ENCODE measurements around the gene KIAA0040. TPM values are rescaled to one million over a fixed set of nuclear protein-coding genes. Genes with fewer than 3 reads are reported as not detected.

The KIAA0040 gene
- total and polyA plus RNA-seq, 2 experiments from 2014 or later = 0.04 to 0.22 TPM

DNA sequence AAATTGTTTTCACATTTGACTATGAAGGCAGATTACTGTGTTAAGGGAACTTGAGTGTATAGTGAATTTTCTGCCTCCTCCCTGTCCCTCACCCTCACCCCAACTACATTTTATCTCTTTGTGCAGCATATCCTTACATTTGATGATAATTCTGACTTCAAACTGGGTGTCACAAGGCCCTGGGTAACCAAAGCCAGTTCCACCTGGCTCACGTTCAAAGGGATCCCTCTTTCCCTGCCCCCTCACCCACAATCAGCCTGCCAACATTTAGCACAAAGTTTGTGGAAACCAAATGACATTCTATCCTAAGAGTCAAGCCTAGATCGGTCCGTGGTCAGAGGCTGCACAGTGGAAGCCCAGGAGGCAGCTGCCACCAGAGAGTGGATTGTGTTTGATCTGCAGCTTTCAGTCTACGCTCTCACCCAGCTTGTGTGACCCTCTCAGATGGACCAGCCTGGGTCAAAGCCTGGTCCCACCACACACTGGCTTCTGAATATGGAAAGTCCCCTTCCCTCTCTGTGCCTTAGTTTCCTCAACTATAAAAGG is 10.3 kb downstream of the KIAA0040 start:
- Histone ChIP-seq H3K4me1 (ENCODE audit: insufficient read depth) (no peaks in the 10 kb centered on the region), H3K9me2 (ENCODE audit: insufficient read depth) (no peaks in the 10 kb centered on the region), H3K36me3 (ENCODE audit: low read depth) (no peaks in the 10 kb centered on the region), H4K20me1 (ENCODE audit: insufficient read depth) (no peaks in the 10 kb centered on the region), H3K9me3 (ENCODE audit: low read depth) (no peaks in the 10 kb centered on the region), H3K79me2 (ENCODE audit: insufficient read depth) (no peaks in the 10 kb centered on the region), H3K27me3 (replicated peaks; ENCODE audit: insufficient read depth) (no peaks in the 10 kb centered on the region), H3K4me2 (ENCODE audit: unreplicated experiment) (no peak overlapping the region), H3K9ac (no peak overlapping the region), H3F3A (ENCODE audit: insufficient read depth) (no peaks in the 10 kb centered on the region), H3K27ac (no peak overlapping the region), H2AFZ (no peak overlapping the region), H3K4me3 (no peak overlapping the region)
- in situ Hi-C loops (cut with MboI) = no loop called here
- no peak for DNase-seq
- 36 to 55% methylated on average over 4 of the region's 4 CpGs for WGBS, 2 experiments (ENCODE audit: low coverage in 1 of 2, low lambda C conversion rate in 2 of 2, missing lambda C conversion rate in 2 of 2)
- TF ChIP-seq EZH2 (IDR thresholded peaks at IDR 0.05; ENCODE audit: insufficient read depth, poor library complexity, severe bottlenecking) (no peak), EZH2phosphoT487 (IDR thresholded peaks at IDR 0.05; ENCODE audit: insufficient read depth, low read depth) (no peak)

DNA sequence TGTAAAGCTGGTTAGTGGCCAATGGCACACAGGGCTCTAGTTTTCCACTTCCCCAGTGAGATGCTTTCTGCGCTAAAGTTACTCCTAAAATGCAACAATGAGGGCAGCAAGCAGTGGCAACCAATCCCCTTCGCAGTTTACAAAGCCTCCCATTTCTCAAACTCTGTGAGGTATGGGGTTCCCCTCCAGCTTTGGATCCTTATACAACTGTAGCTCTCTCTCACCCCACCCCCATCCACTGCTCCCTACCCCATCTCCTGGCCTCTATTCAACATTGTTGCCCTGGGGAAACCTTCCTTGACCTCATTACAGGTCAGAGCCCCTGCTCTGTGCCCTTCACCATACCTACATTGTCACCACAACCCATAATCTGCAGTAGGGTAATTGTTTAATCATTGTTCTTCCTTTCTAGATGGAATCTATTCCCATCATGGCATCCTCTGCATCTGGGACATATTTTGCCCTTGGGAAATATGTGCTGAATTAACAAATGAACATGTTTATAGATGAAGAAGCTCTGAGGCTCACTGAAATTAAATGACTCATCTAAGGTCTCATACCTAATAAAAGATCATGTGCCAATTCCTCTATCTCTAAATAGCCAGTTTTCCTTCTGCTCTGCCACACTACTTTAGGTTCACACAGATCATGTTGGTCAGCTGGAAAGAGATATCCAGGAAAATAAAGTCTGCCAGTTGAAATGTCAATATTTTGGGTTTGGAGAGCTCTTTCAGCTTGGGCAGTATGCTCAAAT is 12.6 kb downstream of the KIAA0040 start:
- Histone ChIP-seq H3K4me2 (ENCODE audit: unreplicated experiment) (no peak overlapping the region), H3K9ac (no peak overlapping the region), H3K27ac (no peak overlapping the region), H3K79me2 (ENCODE audit: insufficient read depth) (no peaks in the 10 kb centered on the region), H3K27me3 (replicated peaks; ENCODE audit: insufficient read depth) (no peaks in the 10 kb centered on the region), H2AFZ (no peak overlapping the region), H4K20me1 (ENCODE audit: insufficient read depth) (no peaks in the 10 kb centered on the region), H3K4me1 (ENCODE audit: insufficient read depth) (no peaks in the 10 kb centered on the region), H3K9me2 (ENCODE audit: insufficient read depth) (no peaks in the 10 kb centered on the region), H3F3A (ENCODE audit: insufficient read depth) (no peaks in the 10 kb centered on the region), H3K36me3 (ENCODE audit: low read depth) (no peaks in the 10 kb centered on the region), H3K9me3 (ENCODE audit: low read depth) (no peaks in the 10 kb centered on the region), H3K4me3 (no peak overlapping the region)
- in situ Hi-C loops (cut with MboI) = no loop called here
- WGBS, 2 experiments (ENCODE audit: low coverage in 1 of 2, low lambda C conversion rate in 2 of 2, missing lambda C conversion rate in 2 of 2) = 65 to 75% methylated on average over 2 of the region's 2 CpGs
- TF ChIP-seq EZH2 (IDR thresholded peaks at IDR 0.05; ENCODE audit: insufficient read depth, poor library complexity, severe bottlenecking) = no peak
- no peak for TF ChIP-seq EZH2phosphoT487 (IDR thresholded peaks at IDR 0.05; ENCODE audit: insufficient read depth, low read depth)
- no peak for DNase-seq

DNA sequence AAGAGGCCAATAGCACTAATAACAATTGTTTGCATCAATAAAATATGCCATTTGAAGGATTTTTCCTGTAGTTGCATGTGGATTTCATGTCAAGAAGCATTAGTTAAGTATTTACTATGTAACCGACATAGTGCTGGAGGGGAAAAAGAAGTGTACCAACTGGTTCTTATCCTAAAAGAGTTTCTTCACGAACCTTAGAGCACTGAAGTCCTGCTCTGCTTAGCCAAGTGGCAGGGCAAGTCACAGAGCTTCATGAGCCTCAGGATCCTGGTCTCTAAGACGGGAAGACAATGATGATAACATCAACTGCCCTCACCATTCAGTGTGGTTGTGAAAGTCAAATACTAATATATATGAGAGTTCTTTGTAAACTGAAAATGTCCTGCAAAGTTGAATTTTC is 14.1 kb downstream of the KIAA0040 start:
- no peaks in the 10 kb centered on the region for H4K20me1 ChIP-seq (ENCODE audit: insufficient read depth)
- no peak for TF ChIP-seq EZH2phosphoT487 (IDR thresholded peaks at IDR 0.05; ENCODE audit: insufficient read depth, low read depth)
- no peak for TF ChIP-seq EZH2 (IDR thresholded peaks at IDR 0.05; ENCODE audit: insufficient read depth, poor library complexity, severe bottlenecking)
- no peak overlapping the region for H3K27ac ChIP-seq
- no peak for DNase-seq
- no peaks in the 10 kb centered on the region for H3K79me2 ChIP-seq (ENCODE audit: insufficient read depth)
- no peaks in the 10 kb centered on the region for H3K27me3 ChIP-seq (replicated peaks; ENCODE audit: insufficient read depth)
- H3K4me2 ChIP-seq (ENCODE audit: unreplicated experiment) = no peak overlapping the region
- no peaks in the 10 kb centered on the region for H3K9me3 ChIP-seq (ENCODE audit: low read depth)
- no peak overlapping the region for H3K4me3 ChIP-seq
- no peak overlapping the region for H2AFZ ChIP-seq
- WGBS, 2 experiments (ENCODE audit: low coverage in 1 of 2, low lambda C conversion rate in 2 of 2, missing lambda C conversion rate in 2 of 2) = 28 to 29% methylated on average over 3 of the region's 3 CpGs
- H3K4me1 ChIP-seq (ENCODE audit: insufficient read depth) = no peaks in the 10 kb centered on the region
- no peaks in the 10 kb centered on the region for H3K36me3 ChIP-seq (ENCODE audit: low read depth)
- H3K9ac ChIP-seq = no peak overlapping the region
- in situ Hi-C loops (cut with MboI) = no loop called here
- no peaks in the 10 kb centered on the region for H3F3A ChIP-seq (ENCODE audit: insufficient read depth)
- H3K9me2 ChIP-seq (ENCODE audit: insufficient read depth) = no peaks in the 10 kb centered on the region

DNA sequence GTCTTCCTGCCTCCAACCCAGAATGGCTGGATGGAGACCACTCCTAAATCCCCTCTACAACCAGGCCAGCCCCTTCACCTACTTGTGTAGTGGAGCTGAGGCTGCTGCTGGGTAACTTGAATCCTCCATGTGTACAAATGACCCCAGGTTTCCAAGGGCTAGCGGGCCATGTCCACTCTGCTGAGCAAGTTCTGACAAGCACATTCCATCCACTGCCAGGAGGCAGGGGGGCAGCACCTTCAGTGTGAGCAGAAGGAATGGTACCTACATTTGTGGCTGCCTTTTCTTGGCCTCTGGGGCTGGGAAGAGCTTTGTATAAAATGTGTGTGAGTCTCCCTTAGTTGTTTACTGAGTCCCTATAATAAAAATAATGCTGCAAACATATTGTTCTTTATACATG is 14.5 kb downstream of the KIAA0040 start:
- H3F3A ChIP-seq (ENCODE audit: insufficient read depth) = no peaks in the 10 kb centered on the region
- H3K27me3 ChIP-seq (replicated peaks; ENCODE audit: insufficient read depth) = no peaks in the 10 kb centered on the region
- no peak overlapping the region for H3K9ac ChIP-seq
- H3K9me2 ChIP-seq (ENCODE audit: insufficient read depth) = no peaks in the 10 kb centered on the region
- no peak overlapping the region for H3K27ac ChIP-seq
- no peak for TF ChIP-seq EZH2 (IDR thresholded peaks at IDR 0.05; ENCODE audit: insufficient read depth, poor library complexity, severe bottlenecking)
- no peak for TF ChIP-seq EZH2phosphoT487 (IDR thresholded peaks at IDR 0.05; ENCODE audit: insufficient read depth, low read depth)
- no peaks in the 10 kb centered on the region for H3K4me1 ChIP-seq (ENCODE audit: insufficient read depth)
- H3K79me2 ChIP-seq (ENCODE audit: insufficient read depth) = no peaks in the 10 kb centered on the region
- H3K9me3 ChIP-seq (ENCODE audit: low read depth) = no peaks in the 10 kb centered on the region
- 70 to 88% methylated on average over 1 of the region's 1 CpG for WGBS, 2 experiments (ENCODE audit: low coverage in 1 of 2, low lambda C conversion rate in 2 of 2, missing lambda C conversion rate in 2 of 2)
- in situ Hi-C loops (cut with MboI) = no loop called here
- H3K36me3 ChIP-seq (ENCODE audit: low read depth) = no peaks in the 10 kb centered on the region
- no peak for DNase-seq
- H3K4me2 ChIP-seq (ENCODE audit: unreplicated experiment) = no peak overlapping the region
- H2AFZ ChIP-seq = no peak overlapping the region
- H3K4me3 ChIP-seq = no peak overlapping the region
- no peaks in the 10 kb centered on the region for H4K20me1 ChIP-seq (ENCODE audit: insufficient read depth)

All from GM23248 (cell line).